Measurements from ENCODE around the gene KYNU. TPM values are rescaled to one million over a fixed set of nuclear protein-coding genes. Genes with fewer than 3 reads are reported as not detected.
A peak's percentile ranks its signal among the peaks of the same experiment; 100 is the strongest.
"Not testable (repeated sequence)": the region's sequence is repeated elsewhere in the genome, so short reads cannot be mapped to it uniquely, and the experiment has no call there.

The KYNU gene
- total RNA-seq, 1 experiment from 2014 or later: 78.7 TPM

DNA sequence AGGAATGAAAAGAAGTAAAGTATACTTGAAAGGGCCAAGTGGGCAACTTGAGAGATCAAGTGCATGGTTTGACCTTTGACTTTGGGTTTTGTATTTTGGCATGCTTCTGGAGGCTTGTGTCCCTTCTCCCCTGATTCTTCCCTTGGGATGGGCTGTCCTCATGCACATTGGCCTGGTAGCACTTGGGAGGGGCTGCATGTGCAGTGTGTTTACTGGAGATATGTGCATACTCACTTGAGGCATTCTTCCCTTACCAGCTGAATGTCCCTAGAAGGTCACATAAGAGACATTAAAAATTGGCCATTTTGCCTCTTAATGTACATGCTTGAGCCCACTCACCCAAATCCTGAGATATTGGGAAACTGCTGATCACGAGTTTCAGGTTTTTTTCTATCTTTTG, 65.2 kb downstream of the KYNU start:
- TF ChIP-seq CTCF (IDR thresholded peaks at IDR 0.05; ENCODE audit: unreplicated experiment): no peak
- intact Hi-C loops (cut with micrococcal nuclease; ENCODE audit: unreplicated experiment): no loop called here
- Mint-ChIP-seq H3K4me3 (ENCODE audit: low read depth, unreplicated experiment) (no peak overlapping the region), H3K4me1 (ENCODE audit: low read depth, unreplicated experiment) (peaks cover 56% of the 10 kb centered on the region), H3K36me3 (ENCODE audit: insufficient read depth, unreplicated experiment) (peaks cover 42% of the 10 kb centered on the region), H3K9me3 (ENCODE audit: low read depth, unreplicated experiment) (no peaks in the 10 kb centered on the region), H3K27me3 (ENCODE audit: unreplicated experiment) (no peaks in the 10 kb centered on the region), H3K27ac (ENCODE audit: unreplicated experiment) (no peak overlapping the region)
- BruUV-seq (replicated peaks): no TSS peak
- CTCF ChIA-PET: no interaction called here
- no peak for DNase-seq

- Mint-ChIP-seq H3K4me1 (ENCODE audit: low read depth, unreplicated experiment) (peaks cover 60% of the 10 kb centered on the region), H3K9me3 (ENCODE audit: low read depth, unreplicated experiment) (peaks cover 5% of the 10 kb centered on the region), H3K27me3 (ENCODE audit: unreplicated experiment) (no peaks in the 10 kb centered on the region), H3K4me3 (ENCODE audit: low read depth, unreplicated experiment) (no peak overlapping the region), H3K36me3 (ENCODE audit: insufficient read depth, unreplicated experiment) (peaks cover 46% of the 10 kb centered on the region), H3K27ac (ENCODE audit: unreplicated experiment) (no peak overlapping the region)
- CTCF ChIA-PET: no interaction called here
- intact Hi-C loops (cut with micrococcal nuclease; ENCODE audit: unreplicated experiment): no loop called here
- no peak for DNase-seq
- TF ChIP-seq CTCF (IDR thresholded peaks at IDR 0.05; ENCODE audit: unreplicated experiment): no peak
- BruUV-seq (replicated peaks): no TSS peak
Measured at GRCh38 chr2:142944264-142944663, 66.8 kb downstream of the KYNU start.

DNA sequence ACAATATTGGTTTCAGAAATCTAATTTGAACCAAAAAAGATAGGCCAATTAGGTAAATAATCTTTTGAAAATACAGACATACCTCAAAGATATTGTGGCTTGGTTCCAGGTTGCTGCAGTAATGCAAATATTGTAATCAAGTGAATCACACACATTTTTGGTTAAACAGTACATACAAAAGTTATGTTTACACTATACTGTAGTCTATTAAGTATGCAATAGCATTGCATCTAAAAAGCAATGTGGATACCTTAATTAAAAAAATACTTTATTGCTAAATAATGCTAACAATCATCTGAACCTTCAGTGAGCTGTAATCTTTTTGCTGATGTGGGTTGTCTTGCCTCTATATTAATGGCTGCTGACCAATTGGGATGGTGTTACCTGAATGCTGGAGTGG, 67.3 kb downstream of the KYNU start:
- CTCF ChIA-PET: no interaction called here
- H3K9me3 Mint-ChIP-seq (ENCODE audit: low read depth, unreplicated experiment): peaks cover 7% of the 10 kb centered on the region
- peaks cover 60% of the 10 kb centered on the region for H3K4me1 Mint-ChIP-seq (ENCODE audit: low read depth, unreplicated experiment)
- no peak overlapping the region for H3K4me3 Mint-ChIP-seq (ENCODE audit: low read depth, unreplicated experiment)
- H3K36me3 Mint-ChIP-seq (ENCODE audit: insufficient read depth, unreplicated experiment): peaks cover 51% of the 10 kb centered on the region
- no peak for DNase-seq
- intact Hi-C loops (cut with micrococcal nuclease; ENCODE audit: unreplicated experiment): no loop called here
- BruUV-seq (replicated peaks): no TSS peak
- no peaks in the 10 kb centered on the region for H3K27me3 Mint-ChIP-seq (ENCODE audit: unreplicated experiment)
- TF ChIP-seq CTCF (IDR thresholded peaks at IDR 0.05; ENCODE audit: unreplicated experiment): no peak
- peak overlapping the region; percentile 46 for H3K27ac Mint-ChIP-seq (ENCODE audit: unreplicated experiment)

DNA sequence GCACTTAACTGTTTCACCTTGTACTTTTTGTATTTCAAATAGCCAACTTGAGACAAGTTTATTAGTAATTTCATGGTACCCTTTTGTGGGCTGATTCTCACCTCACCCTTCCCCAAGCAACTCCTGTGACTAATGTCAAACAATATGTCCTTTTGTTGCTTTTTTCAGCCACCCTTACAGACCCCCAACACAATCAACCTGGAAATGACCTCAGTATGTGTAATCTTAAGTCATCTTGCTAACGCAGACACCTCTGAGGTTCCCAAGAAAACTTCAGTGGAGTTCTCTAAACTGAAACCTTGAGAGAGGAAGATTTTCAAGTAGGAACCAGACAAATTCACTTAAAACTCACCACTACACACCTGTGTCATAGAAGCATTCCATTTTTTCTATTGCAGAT, 69.5 kb downstream of the KYNU start:
- no TSS peak for BruUV-seq (replicated peaks)
- Mint-ChIP-seq H3K27ac (ENCODE audit: unreplicated experiment) (peak overlapping the region; percentile 31), H3K4me1 (ENCODE audit: low read depth, unreplicated experiment) (peaks cover 73% of the 10 kb centered on the region), H3K4me3 (ENCODE audit: low read depth, unreplicated experiment) (no peak overlapping the region), H3K36me3 (ENCODE audit: insufficient read depth, unreplicated experiment) (peaks cover 56% of the 10 kb centered on the region), H3K27me3 (ENCODE audit: unreplicated experiment) (no peaks in the 10 kb centered on the region), H3K9me3 (ENCODE audit: low read depth, unreplicated experiment) (peaks cover 11% of the 10 kb centered on the region)
- DNase-seq: no peak
- intact Hi-C loops (cut with micrococcal nuclease; ENCODE audit: unreplicated experiment): no loop called here
- TF ChIP-seq CTCF (IDR thresholded peaks at IDR 0.05; ENCODE audit: unreplicated experiment): no peak
- CTCF ChIA-PET: no interaction called here

DNA sequence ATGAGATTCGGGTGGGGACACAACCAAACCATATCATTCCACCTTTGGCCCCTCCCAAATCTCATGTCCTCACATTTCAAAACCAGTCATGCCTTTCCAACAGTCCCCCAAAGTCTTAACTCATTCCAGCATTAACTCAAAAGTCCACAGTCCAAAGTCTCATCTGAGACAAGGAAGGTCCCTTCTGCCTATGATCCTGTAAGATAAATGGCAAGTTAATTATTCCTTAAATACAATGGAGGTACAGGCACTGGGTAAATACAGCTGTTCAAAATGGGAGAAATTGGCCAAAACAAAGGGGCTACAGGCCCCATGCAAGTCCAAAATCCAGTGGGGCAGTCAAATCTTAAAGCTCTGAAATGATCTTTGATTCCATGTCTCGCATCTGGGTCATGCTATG, 71.3 kb downstream of the KYNU start:
- H3K4me3 Mint-ChIP-seq (ENCODE audit: low read depth, unreplicated experiment); H3K27ac Mint-ChIP-seq (ENCODE audit: unreplicated experiment); intact Hi-C loops (cut with micrococcal nuclease; ENCODE audit: unreplicated experiment); DNase-seq; BruUV-seq (replicated peaks); H3K27me3 Mint-ChIP-seq (ENCODE audit: unreplicated experiment): not testable (repeated sequence)
- peaks cover 11% of the 10 kb centered on the region for H3K9me3 Mint-ChIP-seq (ENCODE audit: low read depth, unreplicated experiment)
- CTCF ChIA-PET: interaction anchor here (0.7 kb wide), 1 partner anchor 31 kb away, joined by 3 read pairs; no protein-coding TSS in a partner anchor
- H3K36me3 Mint-ChIP-seq (ENCODE audit: insufficient read depth, unreplicated experiment): peaks cover 61% of the 10 kb centered on the region
- H3K4me1 Mint-ChIP-seq (ENCODE audit: low read depth, unreplicated experiment): peaks cover 72% of the 10 kb centered on the region

- BruUV-seq (replicated peaks); H3K27me3 Mint-ChIP-seq (ENCODE audit: unreplicated experiment); DNase-seq; intact Hi-C loops (cut with micrococcal nuclease; ENCODE audit: unreplicated experiment); H3K4me3 Mint-ChIP-seq (ENCODE audit: low read depth, unreplicated experiment); CTCF ChIA-PET; H3K27ac Mint-ChIP-seq (ENCODE audit: unreplicated experiment): not testable (repeated sequence)
- peaks cover 11% of the 10 kb centered on the region for H3K9me3 Mint-ChIP-seq (ENCODE audit: low read depth, unreplicated experiment)
- peaks cover 55% of the 10 kb centered on the region for H3K36me3 Mint-ChIP-seq (ENCODE audit: insufficient read depth, unreplicated experiment)
- peaks cover 60% of the 10 kb centered on the region for H3K4me1 Mint-ChIP-seq (ENCODE audit: low read depth, unreplicated experiment)
Measured at GRCh38 chr2:142950323-142950722, 72.9 kb downstream of the KYNU start.
